GM12892 (cell line): ENCODE measurements around the gene ZNF593OS.

Source experiments
- POLR2A ChIP-seq: IDR thresholded peaks from 2 replicates; pipeline ENCODE4 v1.6.1; 2011; ENCODE audit warnings: low read depth, low read length, control low read depth
- POLR2AphosphoS5 ChIP-seq: IDR thresholded peaks from 2 replicates; pipeline ENCODE4 v1.6.1; 2011; ENCODE audit warnings: low read depth, low read length, control low read depth

DNA sequence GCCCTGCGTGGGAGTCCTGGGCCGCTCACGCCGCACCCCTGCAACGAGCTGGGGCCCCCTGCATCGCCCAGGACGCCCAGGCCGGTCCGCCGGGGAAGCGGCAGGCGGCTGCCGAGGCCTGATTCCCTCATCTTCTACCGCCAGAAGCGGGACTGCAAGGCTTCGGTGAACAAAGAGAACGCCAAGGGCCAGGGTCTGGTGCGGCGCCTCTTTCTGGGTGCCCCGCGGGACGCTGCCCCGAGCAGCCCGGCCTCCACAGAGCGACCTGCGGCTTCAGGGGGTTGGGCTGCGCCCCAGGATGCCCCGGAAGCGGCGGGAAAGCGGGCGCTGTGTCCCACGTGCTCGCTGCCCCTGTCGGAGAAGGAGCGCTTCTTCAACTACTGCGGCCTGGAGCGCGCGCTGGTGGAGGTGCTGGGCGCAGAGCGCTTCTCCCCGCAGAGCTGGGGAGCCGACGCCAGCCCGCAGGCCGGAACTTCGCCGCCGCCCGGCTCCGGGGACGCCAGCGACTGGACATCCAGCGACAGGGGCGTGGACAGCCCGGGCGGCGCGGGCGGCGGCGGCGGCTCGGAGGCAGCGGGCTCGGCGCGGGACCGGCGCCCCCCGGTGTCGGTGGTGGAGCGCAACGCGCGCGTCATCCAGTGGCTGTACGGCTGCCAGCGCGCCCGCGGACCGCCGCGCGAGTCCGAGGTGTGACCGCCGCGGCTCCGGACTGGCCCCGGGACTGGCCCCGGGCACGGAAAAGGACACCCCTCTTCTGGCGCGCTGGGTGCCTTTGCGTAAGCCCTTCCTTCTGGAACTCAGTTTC lies 10.0 kb downstream of the ZNF593OS start:
- no peak for TF ChIP-seq POLR2A
- no peak for TF ChIP-seq POLR2AphosphoS5
